Stomach smooth muscle (tissue), 2 donors: ENCODE results near the gene SKIC8.
A peak's percentile ranks its signal among the peaks of the same experiment; 100 is the strongest.

ENCODE experiments used
- H3K27ac ChIP-seq: one replicate; pipeline ENCODE4 v1.7.0; 2013; ENCODE audit warnings: mild to moderate bottlenecking, low read length, inconsistent platforms
- H3K27me3 ChIP-seq, 2 donors: one replicate each; pipeline ENCODE4 v1.7.0; 2013; ENCODE audit warnings: low read length in 2 of 2; ENCODE audit not compliant: insufficient read depth in 2 of 2, control insufficient read depth in 1 of 2
- H3K36me3 ChIP-seq, 2 donors: one replicate each; pipeline ENCODE4 v1.7.0; 2013; ENCODE audit warnings: low read length in 2 of 2; ENCODE audit not compliant: control insufficient read depth in 2 of 2, insufficient read depth in 2 of 2
- H3K4me1 ChIP-seq: one replicate; pipeline ENCODE4 v1.7.0; 2013; ENCODE audit warnings: low read length; ENCODE audit not compliant: control insufficient read depth, insufficient read depth
- H3K4me3 ChIP-seq, 2 donors: one replicate each; pipeline ENCODE4 v1.7.0; 2013; ENCODE audit warnings: low read length in 2 of 2
- H3K9ac ChIP-seq, 2 donors: one replicate each; pipeline ENCODE4 v1.7.0; 2013; ENCODE audit warnings: low read length in 2 of 2, mild to moderate bottlenecking in 1 of 2
- H3K9me3 ChIP-seq, 2 donors: one replicate each; pipeline ENCODE4 v1.7.0; 2013; ENCODE audit warnings: low read length in 2 of 2; ENCODE audit not compliant: control insufficient read depth in 2 of 2
- donor health status: healthy.
- donor health status: Pancreatic carcinoma.

Gene SKIC8

DNA sequence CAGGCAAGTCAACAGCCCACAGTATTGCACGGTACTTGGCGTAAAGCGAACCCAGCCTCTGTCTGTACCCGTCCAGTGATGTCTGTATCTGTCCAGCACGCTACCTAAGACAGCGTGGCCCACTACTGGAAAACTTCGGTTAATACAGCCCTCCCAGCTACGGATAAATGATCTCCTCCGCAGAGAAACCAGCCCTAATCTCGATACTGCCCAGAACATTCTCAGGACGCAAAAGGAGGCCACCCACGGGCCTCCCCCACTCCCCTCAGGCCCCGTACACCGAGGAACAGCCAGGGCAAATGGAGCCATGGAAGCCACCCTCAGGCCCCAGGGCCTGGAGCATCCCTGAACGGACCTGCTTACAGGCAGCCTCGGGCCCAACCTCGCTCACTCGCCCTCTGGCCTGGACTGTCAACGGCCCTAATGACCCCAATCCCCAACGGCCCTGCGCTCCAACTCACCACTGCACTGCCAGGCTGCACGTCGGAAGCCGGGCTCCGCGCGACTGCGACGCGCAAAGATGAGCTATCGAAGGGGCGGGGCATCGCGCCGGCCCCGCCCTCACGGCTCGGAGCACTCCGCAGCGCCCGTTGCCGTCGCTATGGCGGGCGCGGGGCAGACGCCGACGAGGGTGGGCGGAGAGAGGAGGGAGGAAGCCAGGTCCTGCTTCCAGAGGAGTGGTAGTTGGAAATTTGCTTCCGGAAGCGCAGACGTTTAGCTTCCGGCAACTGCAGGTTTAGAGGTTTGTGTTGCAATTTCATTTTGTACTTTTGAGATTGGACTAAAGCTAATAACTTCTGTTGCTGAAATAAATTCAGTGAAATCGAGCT, at the start of gene SKIC8:
Gene SKIC8, minus strand, starts transcription at position 509 of the 830 bp plus-strand sequence. CDS start 3,923 bp downstream, outside the sequence.
- H3K9ac ChIP-seq: peak within 1 kb of the TSS; percentile 92 to 97
- peaks cover 4 to 8% of the 10 kb centered on the region in 2 donors for H3K27me3 ChIP-seq
- no peaks in the 10 kb centered on the region for H3K9me3 ChIP-seq
- H3K27ac ChIP-seq: peak within 1 kb of the TSS; percentile 74
- H3K4me1 ChIP-seq: peaks cover 7% of the 10 kb centered on the region
- peaks cover 0 to 2% of the 10 kb centered on the region in 2 donors for H3K36me3 ChIP-seq
- H3K4me3 ChIP-seq: peak within 1 kb of the TSS; percentile 83 to 99

DNA sequence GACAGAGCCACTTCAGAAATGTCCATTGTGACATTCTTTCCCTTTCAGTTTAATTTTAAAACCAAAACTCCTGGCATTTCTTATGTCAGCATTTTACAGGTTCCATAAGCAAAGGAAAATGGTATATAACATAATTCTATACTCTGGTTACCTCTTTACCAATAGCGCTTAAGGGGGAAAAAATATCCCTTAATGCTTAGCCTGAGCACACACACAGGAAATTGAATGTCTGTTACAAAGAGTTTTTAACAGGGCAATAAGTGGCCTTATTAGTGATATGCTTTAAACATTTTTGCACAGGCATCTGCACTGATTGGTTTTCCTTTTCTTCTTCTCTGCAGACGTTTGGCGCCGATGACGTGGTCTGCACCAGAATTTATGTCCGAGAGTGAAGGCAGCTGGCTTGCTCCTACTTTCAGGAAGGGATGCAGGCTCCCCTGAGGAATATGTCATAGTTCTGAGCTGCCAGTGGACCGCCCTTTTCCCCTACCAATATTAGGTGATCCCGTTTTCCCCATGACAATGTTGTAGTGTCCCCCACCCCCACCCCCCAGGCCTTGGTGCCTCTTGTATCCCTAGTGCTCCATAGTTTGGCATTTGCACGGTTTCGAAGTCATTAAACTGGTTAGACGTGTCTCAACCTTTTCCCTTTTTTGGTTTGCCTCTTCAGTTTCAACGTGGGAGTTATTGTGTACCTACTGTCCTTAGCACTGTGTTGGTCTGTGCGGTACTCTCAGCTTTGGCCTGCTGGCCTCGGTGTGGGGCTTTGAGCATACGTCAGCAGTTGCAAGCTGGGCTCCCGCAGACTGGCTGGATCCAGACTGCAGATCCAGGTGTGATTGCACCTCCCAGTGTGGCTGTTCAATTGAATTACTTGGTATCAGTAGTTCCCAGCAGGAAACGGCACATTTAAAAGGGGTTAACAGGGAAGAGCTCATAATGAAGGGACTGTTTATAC, 48.5 kb upstream of the SKIC8 start:
- no peak overlapping the region for H3K4me3 ChIP-seq
- H3K27ac ChIP-seq: no peak overlapping the region
- no peak overlapping the region for H3K9ac ChIP-seq
- no peaks in the 10 kb centered on the region for H3K4me1 ChIP-seq
- peaks cover 0 to 7% of the 10 kb centered on the region in 2 donors for H3K27me3 ChIP-seq
- H3K36me3 ChIP-seq: no peaks in the 10 kb centered on the region
- H3K9me3 ChIP-seq: no peaks in the 10 kb centered on the region

DNA sequence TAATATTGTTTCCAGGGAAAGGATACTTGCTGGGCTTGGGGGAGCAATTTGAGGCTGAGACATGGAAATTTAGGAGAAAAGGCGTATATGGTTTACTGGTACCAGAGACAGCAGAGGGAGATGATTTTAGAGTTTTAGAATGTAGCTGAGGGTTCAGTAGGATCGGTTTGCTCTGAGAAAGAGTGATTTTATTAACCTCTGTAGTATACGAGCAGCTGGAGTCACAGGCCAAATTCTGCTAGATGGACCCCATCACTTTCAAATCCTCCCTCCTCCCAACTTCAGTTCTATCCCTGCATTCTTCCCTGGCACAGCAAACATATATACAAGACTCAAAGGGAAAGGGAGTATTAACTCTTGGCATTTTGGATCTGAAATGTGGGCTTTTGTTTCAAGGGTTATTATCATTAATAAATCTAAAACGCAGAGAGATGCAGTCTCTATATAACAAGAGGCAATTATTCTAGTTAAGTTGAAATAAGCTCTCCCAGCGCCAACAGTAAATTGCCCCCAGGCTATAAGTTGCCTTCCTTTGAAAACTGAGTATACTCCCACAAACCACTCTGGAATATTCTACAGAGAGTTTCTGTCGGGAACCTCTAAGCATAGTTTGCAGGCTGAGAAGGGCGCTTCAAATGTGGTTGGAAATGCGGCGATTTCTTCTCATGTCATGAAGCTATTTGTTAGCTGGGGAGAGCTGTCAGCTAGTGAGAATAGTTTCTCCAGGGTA, 46.2 kb upstream of the SKIC8 start:
- H3K9ac ChIP-seq: no peak overlapping the region
- peaks cover 10% of the 10 kb centered on the region for H3K4me1 ChIP-seq
- peaks cover 15 to 22% of the 10 kb centered on the region in 2 donors for H3K27me3 ChIP-seq
- no peaks in the 10 kb centered on the region for H3K36me3 ChIP-seq
- no peak overlapping the region for H3K4me3 ChIP-seq
- no peak overlapping the region for H3K27ac ChIP-seq
- H3K9me3 ChIP-seq: no peaks in the 10 kb centered on the region

DNA sequence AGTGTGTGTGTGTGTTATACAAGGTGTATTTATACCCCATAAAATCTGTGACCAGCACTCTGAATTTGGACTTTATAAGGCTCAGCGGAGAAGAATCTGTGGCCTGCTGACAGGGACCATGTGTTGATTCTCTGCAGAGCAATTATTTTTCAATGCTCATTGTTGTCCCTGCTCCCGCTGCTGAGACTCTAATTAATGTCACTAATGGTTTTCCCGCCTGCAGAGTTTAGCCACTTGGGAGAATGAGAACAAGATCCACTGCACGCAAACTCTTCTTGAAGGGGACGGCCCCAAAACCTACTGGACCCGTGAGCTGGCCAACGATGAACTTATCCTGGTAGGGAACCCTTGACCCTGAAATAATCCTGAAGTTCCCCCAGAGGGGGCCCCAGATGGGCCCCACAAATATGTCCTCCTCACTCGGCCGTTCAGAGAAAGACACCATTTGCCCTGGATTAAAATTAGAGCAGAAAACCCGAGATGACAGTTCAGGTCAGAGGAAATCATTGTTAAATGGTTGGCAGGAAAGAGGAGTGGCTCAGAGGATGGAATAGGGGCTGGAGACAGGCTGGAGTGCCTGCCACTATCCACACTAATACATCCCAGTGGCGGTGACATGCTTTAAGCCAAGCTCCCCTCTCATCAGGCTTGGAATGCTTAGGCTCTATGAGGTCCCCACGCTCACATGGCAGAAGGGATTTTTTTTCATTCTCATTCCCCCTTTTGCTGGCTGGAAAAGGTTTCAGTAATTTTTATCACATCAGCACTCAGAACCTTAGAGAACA, 44.1 kb upstream of the SKIC8 start:
- no peaks in the 10 kb centered on the region for H3K9me3 ChIP-seq
- no peak overlapping the region for H3K9ac ChIP-seq
- no peak overlapping the region for H3K27ac ChIP-seq
- no peak overlapping the region for H3K4me3 ChIP-seq
- peaks cover 14% of the 10 kb centered on the region for H3K4me1 ChIP-seq
- H3K27me3 ChIP-seq: peaks cover 33 to 36% of the 10 kb centered on the region in 2 donors
- H3K36me3 ChIP-seq: no peaks in the 10 kb centered on the region

DNA sequence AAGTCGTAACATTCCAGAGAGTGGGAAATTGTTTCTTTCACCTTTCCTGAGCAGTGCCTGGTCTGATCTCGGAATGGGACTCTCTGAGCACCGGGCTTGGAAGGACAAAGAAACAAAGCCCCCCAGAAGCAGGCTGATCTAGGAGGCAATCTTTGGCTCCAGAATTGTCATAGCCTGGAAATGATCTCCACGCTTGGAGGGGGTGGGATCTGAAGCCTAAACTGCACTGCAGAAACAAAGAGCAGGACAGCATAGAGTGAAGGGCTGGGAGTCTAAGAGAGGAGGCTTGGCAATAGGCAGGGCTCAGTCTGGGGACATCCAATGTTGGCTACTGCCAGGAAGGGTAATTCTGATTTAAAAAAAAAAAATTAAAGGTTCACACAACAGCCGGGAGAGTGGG, 42.6 kb upstream of the SKIC8 start:
- Histone ChIP-seq H3K9me3 (no peaks in the 10 kb centered on the region), H3K4me3 (no peak overlapping the region), H3K9ac (no peak overlapping the region), H3K4me1 (peaks cover 14% of the 10 kb centered on the region), H3K27ac (no peak overlapping the region), H3K27me3 (peaks cover 39 to 41% of the 10 kb centered on the region in 2 donors), H3K36me3 (no peaks in the 10 kb centered on the region)

DNA sequence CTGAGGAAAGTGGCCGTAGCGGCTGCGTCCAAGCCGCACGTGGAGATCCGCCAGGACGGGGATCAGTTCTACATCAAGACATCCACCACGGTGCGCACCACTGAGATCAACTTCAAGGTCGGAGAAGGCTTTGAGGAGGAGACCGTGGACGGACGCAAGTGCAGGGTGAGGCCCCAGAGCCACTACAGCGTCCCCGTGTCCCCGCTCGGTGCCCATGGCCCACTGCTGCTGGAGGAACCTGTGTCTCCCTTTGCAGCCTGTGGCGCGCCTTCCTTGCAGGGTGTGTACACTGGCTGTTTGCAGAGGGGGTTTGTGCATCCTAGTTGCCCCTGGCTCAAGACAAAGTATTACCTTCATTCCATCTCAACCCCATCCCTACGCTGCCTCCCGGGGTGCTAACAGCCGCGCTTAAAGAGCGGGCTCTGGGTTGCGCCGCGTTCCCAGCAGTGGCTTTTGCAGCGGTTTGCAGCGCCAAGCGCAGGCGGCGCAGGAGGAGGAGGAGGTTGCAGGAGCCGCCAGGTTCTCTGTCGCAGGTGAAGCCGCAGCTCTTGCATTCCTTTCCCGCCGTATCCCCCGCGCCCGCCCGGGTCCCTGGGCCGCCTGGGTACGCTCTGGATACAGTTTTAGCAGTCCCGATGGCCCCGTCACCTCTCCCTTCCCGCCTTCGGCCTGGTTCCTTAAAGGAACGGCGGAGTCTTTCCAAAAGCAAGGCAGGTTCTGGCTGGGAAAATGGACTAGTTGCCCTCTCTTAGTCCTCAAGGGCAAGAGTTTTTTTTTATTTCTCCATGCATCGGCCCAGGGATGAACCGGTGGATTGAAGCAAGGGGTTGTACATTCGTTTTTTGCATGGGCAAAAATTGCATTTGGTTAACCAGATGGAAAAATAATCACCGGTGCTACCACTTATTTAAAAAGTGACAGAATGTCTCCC, 41.9 kb upstream of the SKIC8 start:
- no peak overlapping the region for H3K4me3 ChIP-seq

DNA sequence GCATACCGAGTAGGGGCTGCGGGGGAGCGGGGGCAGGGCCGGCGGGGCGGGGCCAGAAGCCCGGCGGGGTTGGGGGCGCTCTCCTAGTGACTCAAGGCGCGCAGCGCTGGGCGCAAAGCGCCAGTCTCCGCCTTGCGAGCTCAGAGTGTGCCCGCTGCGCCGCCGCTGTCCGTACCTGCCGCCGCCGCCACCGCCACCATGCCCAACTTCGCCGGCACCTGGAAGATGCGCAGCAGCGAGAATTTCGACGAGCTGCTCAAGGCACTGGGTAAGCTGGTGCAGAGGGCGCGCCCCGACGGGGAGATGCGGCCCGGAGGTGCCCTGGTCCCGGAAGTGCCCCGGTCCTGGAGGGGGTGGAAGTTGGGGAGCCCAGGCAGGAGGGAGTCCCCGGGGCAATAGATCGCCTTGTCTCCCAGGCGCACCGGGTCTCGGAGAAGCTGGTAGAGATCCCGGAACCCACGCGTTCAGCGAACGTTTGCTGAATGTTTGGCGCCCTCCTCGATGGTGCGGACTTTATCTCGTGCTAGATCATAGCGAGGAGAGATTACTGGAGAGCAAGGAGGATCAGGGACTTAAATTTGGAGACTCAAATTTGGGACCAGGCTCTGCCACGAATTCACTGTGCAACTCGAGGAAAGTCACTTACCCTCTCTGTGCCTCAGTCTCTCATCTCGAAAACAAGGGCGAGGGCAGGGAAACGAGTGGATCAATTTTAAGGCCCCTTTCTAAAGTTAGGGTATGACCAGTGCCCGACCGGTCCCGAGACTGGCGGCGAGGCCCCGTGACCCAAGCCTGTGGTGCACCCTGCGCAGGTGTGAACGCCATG, 41.0 kb upstream of the SKIC8 start, which contains the start of gene CRABP1:
Gene CRABP1, plus strand, starts transcription at position 123 of the 826 bp plus-strand sequence. Its CDS starts 76 bp downstream, at position 199.
- peaks cover 45 to 49% of the 10 kb centered on the region in 2 donors for H3K27me3 ChIP-seq
- H3K36me3 ChIP-seq: no peaks in the 10 kb centered on the region
- no peak within 1 kb of the TSS for H3K27ac ChIP-seq
- peaks cover 14% of the 10 kb centered on the region for H3K4me1 ChIP-seq
- no peak within 1 kb of the TSS for H3K9ac ChIP-seq
- H3K4me3 ChIP-seq: peak within 1 kb of the TSS; percentile 16 to 22
- H3K9me3 ChIP-seq: no peaks in the 10 kb centered on the region

More for the DNA sequence above, 41.9 kb upstream of the SKIC8 start:
- peaks cover 14% of the 10 kb centered on the region for H3K4me1 ChIP-seq
- peaks cover 43 to 44% of the 10 kb centered on the region in 2 donors for H3K27me3 ChIP-seq
- H3K9ac ChIP-seq: no peak overlapping the region
- no peaks in the 10 kb centered on the region for H3K36me3 ChIP-seq
- H3K9me3 ChIP-seq: no peaks in the 10 kb centered on the region
- H3K27ac ChIP-seq: no peak overlapping the region

DNA sequence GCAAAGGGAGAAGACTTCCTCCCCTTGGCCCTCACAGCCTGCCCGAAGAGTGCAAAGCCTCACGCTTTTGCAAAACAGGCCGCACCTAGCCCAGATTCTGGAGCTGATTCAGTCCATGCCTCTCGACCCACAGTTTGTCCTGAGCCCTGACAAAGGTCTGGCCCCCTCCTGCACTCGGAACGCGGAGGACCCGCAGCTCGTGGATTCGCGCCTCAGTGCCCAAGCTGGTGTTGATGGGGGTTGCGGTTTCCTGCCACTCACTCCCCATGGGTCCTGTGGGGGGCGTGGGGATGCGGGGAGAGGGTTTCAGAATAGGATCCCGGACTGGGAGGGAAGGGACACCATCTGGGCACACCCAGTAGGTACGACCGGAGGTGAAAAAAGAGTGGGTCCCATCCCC, 40.1 kb upstream of the SKIC8 start:
- Histone ChIP-seq H3K27me3 (peaks cover 45 to 49% of the 10 kb centered on the region in 2 donors), H3K4me1 (peaks cover 14% of the 10 kb centered on the region), H3K4me3 (no peak overlapping the region), H3K9ac (no peak overlapping the region), H3K36me3 (no peaks in the 10 kb centered on the region), H3K27ac (no peak overlapping the region), H3K9me3 (peaks cover 0 to 3% of the 10 kb centered on the region in 2 donors)
